Left lobe of liver (tissue), 2 donors: Measurements from ENCODE around the gene MTRF1L. TPM values are rescaled to one million over a fixed set of nuclear protein-coding genes. Genes with fewer than 3 reads are reported as not detected.
A peak's percentile ranks its signal among the peaks of the same experiment; 100 is the strongest.

Source experiments
- ATAC-seq: fragments of 200-7000 bp; cut with Tn5 transposase; one replicate; pipeline ENCODE4 v1.9.1; 2020; ENCODE audit warnings: mild to moderate bottlenecking, moderate library complexity
- DNase-seq: peaks from one replicate; pipeline ENCODE4 v3.0.0-alpha.2; 2020; ENCODE audit warnings: low spot score
- total RNA-seq: library from RNA; stranded (reverse); gene quantifications from one replicate; pipeline ENCODE4 v1.2.1, GENCODE V29; 2021
- donor health status: DM: no; HTN: no; CAD: no; lungs with moderate emphysema.
- donor health status: DM: no; HTN: yes; CAD: no.

MTRF1L gene, protein sequence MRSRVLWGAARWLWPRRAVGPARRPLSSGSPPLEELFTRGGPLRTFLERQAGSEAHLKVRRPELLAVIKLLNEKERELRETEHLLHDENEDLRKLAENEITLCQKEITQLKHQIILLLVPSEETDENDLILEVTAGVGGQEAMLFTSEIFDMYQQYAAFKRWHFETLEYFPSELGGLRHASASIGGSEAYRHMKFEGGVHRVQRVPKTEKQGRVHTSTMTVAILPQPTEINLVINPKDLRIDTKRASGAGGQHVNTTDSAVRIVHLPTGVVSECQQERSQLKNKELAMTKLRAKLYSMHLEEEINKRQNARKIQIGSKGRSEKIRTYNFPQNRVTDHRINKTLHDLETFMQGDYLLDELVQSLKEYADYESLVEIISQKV
- 12.3 TPM for total RNA-seq

DNA sequence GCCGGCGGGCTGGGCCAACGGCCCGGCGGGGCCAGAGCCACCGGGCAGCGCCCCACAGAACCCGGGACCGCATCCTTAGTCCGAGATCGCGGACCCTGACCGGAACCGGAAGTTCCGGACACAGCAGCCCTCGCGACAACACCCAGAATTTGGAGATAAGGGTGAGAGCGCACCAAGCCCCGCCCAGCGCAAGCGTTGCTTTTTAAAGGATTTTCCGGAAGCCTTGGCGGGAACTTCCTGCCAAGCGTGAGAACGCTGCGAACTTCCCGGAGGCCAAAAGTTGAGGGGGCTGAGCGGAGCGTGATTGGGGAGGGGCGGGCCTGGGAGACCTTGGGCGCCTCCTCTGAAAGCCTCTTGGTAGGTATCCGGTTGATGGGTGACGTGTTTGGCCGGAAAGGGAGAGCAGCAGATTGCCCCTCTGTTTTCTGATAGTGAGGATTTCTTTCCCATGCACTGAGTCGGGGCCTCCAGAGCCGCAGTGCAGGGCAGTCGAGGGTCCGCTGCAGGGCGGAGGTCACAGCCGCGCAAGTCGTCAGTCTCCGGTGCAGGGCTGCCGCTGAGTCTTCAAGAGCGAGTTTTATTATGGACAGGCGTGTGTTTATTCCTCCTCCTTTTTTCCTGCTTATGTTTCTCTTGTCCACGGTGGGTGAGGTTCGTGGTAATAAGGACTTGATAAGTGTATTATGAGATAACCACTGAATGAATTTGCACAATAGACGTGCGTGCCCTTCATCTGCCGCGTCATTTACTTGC, at the start of gene MTRF1L:
TSS of gene MTRF1L (minus strand) at position 97 of the 753 bp plus-strand sequence. CDS start at position 73, 24 bp downstream.
- ATAC-seq: peak; percentile 98
- DNase-seq: peak; percentile 95

DNA sequence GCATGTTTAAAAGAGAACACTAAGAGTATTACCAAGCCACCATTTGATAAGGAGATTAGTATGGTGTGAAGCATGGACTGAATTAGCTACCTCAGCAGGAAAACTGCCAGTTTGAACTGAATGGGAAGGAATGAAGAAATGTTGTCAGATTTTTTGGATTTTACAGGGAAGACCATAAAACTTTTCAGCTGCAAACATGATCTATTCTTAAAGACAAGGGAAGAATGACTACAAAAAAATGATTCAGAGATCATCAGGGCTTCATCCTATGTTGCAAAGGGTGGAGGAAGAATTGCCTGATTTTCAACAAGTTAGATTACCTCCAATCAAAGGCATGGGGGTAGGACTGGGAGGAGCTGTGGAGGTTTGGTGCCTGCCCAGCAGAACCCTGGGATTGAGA, 49.3 kb upstream of the MTRF1L start:
- ATAC-seq: no peak
- DNase-seq: no peak

DNA sequence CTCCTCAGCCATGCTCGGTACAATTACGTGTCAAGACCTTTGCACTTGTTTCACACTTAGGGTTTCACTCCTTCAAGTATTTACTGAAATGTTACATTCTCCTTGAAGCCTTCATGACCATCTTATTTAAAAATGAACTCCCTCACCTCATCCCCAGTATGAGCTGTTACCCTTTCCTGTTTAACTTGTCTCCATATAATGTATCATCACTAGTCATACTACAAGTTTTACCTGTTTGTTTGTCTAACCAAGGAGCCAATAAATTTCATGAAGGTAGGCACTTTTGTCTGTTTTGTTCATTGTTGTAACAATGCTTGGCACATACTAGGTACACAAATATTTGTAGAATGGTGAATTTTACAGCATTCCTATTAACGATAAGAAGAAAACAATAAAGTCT, 46.1 kb upstream of the MTRF1L start:
- no peak for ATAC-seq
- no peak for DNase-seq

DNA sequence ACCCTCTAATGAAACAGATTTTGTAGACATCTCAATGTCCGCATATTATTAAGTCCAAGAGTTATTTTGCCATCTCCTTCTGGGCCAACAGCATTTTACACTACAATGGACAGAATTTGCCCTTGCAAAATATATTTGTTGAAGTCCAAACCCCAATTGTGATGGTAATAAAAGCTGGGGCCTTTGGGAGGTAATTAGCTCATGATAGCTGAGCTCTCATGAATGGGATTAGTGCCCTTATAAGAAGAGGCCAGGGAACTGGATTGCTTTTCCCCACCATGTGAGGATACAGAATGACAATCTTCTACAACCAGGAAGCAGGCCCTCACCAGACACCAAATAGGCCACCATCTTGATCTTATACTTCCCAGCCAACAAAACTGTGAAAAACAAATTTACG, 44.9 kb upstream of the MTRF1L start:
- no peak for DNase-seq

DNA sequence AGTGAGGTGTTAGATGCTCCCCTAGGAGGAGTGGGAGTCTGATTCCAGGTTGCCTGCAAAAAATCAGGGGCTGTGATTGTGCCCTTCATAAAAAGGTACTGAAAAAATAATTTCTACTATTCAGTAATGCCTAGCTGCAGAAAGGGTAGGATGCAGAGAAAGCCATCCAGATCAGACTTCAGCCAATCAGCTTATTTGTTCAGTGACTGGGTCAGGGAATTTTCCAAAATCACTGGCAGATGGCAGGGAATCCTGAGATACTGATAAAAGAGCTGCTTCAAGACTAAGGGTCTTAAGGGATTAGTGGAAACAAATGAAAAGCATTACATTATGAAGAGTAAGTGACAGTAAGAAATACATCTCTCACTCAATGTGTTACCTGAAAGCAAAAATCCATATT, 42.8 kb upstream of the MTRF1L start:
- ATAC-seq: no peak
- DNase-seq: no peak

More for the DNA sequence above, 44.9 kb upstream of the MTRF1L start:
- ATAC-seq: no peak

DNA sequence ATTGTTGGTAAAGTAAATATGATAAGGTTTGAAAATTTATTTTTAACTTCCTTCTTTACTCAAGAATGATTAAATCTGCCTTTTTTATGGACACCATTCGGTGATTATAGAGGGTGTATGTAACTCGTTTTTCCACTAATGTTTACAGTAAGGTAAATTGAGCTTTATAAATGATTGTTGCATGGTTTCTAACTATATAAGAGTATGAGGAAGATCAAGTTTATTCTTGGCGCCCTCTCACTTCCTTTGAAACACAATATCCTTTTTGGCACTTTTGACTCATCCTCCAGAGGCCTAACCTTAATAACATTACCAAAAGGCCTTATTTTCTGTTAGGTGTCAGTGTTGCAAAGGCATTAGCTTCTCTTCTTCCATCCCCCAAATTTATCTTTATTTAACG, 41.8 kb upstream of the MTRF1L start:
- DNase-seq (no peak), ATAC-seq (no peak)

DNA sequence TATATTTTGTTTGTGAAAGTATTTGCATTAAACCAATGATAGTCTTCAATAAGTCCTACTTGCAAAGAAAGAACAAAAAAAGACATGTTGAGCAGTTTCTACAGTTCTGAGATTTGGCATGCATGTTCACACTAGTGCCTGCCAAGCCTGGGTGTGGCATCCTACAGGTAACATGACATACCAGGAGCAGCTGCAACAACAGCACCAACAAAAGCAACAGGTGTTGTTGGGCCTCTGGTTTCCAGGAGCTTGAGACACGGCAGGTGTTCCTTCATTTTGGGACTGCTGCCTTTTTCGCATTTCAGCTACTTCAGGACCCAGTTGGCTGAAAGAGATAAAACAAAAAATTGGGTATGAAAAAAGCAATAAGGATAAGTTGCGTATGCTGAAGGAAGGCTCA, 41.2 kb upstream of the MTRF1L start:
- DNase-seq: no peak
- no peak for ATAC-seq

DNA sequence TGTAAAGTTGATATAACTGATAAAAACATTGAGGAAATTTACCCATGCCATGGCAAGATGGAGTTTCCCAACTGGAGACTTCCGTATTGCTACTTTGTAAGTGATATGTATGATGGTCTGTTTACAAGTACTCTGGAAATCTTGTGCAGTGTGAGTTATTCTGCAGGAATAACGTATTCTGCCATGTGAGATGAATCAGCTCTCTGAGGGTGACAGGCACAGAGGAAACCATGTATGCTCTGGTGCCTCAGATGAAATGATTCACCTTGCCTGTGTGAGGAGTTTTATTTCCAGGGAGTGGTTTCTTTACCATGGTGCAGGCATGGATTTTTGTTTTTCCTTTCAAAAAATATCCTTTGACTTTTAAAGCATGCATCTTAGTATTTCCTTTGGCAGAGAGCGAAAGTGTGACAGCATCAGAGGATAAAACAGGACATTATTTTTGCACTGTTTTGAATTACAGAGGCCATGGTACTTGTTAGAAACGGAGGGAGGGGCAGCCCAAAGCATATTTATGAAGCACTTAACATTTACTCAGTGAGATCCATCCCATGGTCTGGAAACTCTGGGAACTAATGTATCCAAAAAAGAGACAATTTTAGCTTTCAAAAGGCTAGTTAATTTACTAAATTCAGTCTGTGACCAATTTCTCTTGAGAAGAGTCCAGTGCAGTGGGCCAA, 36.0 kb upstream of the MTRF1L start:
- ATAC-seq (no peak), DNase-seq (no peak)

DNA sequence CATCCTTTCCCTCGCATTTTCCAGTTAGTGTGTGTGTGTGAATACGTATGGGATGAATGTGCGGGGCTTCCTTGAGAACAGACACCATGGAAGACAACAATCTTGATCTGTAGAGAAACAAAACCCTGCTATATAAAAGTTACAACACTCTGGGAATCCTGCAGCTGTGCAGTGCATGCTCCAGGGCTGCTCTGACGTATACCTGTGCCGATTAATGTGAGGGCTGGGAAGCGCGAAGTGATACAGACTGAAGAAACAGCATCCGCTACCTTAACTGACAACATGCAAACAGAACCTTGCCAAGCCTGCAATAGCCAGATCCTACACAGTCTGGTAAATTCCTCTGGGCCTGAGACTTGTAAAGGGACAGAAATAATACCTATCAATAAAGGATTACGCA, 31.6 kb upstream of the MTRF1L start:
- ATAC-seq: no peak
- DNase-seq: no peak

DNA sequence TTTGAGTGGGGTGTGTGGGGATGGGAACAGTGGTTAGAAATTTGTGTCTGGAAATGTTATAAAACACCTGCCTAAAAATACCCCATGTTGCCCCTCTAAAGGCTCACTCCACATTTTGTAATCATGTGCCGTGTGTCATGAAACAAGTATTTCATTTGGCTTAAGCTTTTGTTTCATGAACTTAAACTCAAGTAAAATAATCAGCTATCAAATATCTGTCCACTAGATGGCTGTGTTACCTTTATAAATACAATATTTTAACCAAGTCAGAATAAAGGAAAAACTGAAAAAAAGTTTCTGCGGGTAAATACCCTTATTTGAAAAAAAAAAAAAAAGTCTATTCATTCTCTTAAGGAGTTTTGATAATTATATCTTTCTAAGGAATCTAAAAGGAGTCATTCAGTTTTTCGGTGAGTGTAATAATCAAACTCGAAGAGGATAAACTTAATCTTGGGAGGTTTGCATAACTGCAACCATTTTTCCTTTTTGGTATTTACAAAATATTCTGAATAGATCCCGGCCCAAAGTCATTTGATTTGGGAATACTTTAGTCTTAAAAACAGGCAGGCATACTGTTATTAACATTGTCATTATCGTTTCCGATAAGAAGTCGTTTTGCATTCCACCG, 29.9 kb upstream of the MTRF1L start:
- DNase-seq (no peak), ATAC-seq (peak; percentile 57)

DNA sequence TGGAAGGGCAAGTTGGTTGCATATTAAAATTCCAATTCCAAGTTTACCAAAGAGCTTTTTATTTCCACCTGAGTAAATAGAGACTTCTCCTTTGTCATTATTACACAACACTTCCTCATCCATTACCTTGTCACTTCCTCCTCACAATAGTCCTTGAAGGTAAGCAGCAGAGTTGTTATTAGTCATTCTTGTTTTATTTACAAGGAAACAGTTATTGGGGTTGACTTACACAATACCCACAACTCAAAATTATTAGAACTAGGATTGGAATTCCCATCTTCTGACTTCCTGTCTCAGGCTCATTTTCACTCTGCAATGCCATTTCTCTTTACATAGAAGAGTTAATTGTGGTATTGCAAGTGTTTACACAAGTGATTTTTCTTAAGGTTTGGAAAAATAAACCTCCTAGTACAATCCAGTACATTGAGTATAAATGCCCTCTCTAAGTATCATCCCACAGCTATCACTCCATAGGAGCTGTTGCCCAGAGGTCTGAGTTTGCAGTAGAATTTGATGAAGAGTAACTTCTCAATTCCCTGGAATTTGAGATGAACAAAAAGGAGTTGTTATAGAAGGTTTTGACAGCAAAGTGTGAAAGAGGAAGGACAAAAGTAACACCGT, 28.9 kb upstream of the MTRF1L start:
- DNase-seq: no peak
- ATAC-seq: no peak

DNA sequence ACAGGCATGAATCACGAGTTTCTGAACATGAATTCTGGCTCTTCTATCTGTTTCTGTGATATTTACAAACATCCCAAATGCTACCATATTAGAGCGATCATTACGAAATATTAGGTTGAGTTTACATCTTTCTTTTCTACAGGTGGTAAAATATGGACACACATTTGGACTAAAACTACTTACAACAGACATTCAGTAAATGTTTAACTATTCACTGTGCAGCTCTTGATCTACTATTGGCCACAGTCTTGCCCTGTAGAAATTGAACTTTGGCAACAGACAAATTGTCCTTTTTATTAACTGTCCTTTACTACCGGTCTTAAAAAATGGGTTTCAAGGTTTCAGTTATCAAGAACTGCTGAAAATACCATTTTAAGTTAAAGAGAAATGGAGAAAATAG, 26.5 kb upstream of the MTRF1L start:
- DNase-seq (no peak), ATAC-seq (peak; percentile 82)

DNA sequence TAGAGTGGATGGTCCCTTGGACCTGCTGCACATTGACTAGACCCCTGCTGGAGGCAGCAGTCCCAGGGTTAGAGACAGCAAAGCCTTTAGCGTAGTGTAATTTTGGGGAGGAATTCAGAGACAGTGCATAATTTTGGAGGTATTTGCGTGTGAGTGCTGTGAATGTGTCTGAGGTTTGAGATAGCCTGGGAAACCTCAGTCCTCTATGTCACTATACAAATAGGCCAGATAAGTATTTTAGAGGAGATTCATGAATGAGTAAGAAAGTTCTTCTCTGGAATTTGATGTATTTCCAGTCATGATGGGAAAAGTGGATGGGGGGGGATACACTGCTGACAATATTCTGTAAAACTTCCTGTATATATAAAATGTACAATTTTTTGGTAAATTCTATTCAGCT, 25.8 kb upstream of the MTRF1L start:
- ATAC-seq (no peak), DNase-seq (no peak)

DNA sequence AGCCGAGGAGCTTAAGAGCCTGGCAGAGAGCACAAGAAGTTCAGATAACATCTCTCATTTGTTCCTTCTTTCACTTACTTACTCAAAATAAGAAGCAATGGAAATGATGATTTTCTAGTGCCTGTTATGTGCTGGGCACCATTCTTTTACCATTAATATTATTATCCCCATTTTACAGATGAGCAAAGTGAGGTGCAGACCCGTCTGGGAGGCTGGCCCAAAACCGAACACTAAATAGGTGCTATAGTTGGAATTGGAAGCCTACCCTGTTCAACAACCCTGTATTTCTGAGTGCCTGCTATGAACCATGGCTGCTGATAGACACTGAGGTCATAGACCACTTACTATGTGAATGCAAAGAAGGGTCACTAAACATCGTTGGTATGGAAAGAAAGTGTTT, 25.0 kb upstream of the MTRF1L start:
- ATAC-seq (no peak), DNase-seq (no peak)

DNA sequence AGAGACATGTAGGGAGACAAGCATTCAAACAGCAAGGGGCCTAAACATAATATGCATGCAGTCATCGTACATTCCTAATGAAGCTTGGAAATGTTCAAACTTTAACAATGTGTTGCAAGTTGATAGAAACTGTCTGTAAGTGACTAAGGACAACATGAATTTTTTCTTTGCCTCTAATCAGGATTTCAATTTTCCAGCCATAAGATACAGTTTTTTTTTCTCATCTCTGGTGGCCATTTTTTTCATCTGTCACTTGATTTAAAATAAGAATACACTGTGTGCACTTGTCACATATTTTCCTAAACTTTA, 22.2 kb upstream of the MTRF1L start:
- no peak for ATAC-seq
- no peak for DNase-seq

DNA sequence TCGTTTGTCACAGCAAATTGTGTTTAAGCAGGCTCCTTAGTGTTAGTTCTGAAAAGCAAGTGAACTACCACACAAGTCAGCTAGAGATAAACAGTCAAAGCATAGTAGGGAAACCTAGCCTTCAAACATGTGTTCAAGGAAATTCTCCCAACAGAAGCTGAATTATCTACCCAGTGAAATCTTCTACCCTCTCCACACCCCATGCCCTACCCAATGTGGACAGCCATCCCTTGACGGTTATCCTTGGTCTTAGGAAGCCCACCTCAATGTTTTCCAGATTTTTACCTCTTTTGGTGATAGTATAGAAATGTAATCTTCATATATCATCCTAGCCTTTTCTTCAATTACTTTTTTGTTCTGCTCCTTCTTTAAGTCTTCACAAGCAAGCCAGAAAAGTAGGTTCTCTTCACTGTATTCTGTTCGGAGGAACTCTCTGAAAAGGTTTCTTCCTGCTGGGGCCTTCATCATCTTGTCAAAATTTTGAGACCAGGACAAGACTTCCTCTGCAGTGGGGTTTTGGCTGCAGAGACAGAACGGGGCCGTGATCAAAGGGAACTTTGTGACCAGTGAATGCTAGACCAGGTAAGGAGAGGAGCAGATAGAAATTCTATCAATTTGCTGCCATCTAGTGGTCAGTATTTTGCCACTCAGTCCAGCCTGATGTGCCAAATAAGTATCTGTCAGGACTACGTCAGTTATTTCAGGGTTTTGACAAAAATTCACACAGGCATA, 21.6 kb upstream of the MTRF1L start:
- DNase-seq (no peak), ATAC-seq (peak; percentile 96)

DNA sequence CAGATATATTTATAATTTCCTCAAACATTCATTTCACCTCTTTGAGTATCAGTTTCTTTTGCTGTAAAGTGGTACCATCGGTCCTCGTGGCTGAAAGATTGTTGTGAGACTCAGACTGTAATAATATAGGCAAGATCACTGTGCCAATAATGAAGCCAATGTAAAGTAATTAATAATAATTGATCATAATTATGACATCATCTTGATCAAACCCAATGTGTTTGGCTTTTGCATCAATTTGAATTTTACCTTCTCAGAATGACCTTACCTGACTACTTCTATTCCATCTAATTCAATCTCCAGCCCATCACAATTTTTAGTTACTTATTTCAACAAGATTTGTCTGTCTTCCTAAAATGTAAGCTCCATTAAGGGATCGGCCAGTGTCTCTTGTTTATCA, 15.8 kb upstream of the MTRF1L start:
- DNase-seq: no peak
- ATAC-seq: no peak

DNA sequence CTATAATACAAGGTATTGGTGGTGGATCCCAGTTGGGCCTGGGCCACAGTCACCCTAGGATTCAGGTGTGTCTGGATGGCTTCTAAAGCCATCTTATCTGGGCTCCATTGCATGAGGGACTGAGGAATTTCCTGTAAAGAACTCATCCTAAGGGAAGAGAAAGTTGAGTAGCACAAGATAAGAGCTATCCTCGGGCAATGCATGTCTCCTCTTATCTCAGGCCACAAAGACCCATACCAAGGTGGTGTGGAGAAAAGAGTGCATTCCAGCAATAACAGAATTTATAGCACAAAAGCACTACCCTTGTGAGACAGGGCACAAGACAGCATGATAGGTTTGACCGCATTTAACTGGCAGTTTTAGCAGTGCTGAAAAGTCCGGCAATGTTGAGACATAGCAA, 14.3 kb upstream of the MTRF1L start:
- ATAC-seq (no peak), DNase-seq (no peak)

DNA sequence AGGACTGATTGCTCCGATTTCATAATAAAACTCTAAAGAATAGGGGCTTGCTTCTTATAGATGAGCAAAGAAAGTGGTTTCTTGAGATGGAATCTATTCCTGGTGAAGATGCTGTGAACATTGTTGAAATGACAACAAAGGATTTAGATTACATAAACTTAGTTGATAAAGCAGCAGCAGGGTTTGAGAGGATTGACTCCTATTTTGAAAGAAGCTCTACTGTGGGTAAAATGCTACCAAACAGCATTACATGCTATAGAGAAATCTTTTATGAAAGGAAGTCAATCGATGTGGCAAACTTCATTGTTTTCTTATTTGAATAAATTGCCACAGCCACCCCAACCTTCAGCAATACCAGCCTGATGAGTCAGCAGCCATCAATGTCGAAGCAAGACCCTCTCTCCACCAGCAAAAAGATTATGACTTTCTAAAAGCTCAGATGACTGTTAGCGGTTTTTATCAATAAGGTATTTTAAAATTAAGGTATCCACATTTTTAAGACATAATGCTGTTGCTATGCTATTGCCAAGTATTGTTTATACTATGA, 12.7 kb upstream of the MTRF1L start:
- ATAC-seq: no peak

DNA sequence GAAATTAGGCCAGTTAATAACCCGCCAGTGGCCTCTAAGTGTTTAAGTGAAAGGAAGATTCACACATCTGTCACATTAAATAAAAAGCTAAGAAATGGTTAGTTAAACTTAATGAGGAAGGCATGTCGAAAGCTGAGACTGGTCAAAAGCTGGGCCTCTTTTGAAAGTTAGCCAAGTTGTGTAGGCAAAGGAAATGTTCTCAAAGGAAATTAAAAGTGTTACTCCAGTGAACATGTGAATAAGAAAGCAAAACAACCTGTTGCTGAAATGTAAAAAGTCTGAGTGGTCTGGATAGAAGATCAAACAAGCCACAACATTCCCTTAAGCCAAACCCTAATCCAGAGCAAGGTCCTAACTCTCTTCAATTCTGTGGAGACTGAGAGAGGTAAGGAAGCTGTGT, 10.9 kb upstream of the MTRF1L start:
- ATAC-seq: no peak

More for the DNA sequence above, 12.7 kb upstream of the MTRF1L start:
- no peak for DNase-seq

More for the DNA sequence above, 10.9 kb upstream of the MTRF1L start:
- DNase-seq: no peak
